SK-N-MC (cell line): ENCODE data around the gene ACSM6.

Experiments used
- EZH2 ChIP-seq: fragments of 200-600 bp; sonication (generic); IDR thresholded peaks from one replicate; pipeline ENCODE4 v1.6.1; 2017; ENCODE audit warnings: antibody characterized with exemption
- POLR2AphosphoS5 ChIP-seq: IDR thresholded peaks from 2 replicates; pipeline ENCODE4 v1.6.1; 2012; ENCODE audit warnings: mild to moderate bottlenecking, low read depth, low read length, borderline replicate concordance

- TF ChIP-seq POLR2AphosphoS5: no peak
- no peak for TF ChIP-seq EZH2
Measured at GRCh38 chr10:95247200-95247880, 53.3 kb downstream of the ACSM6 start.
